ENCODE measurements around the gene RAB27A. TPM values are rescaled to one million over a fixed set of nuclear protein-coding genes. Genes with fewer than 3 reads are reported as not detected.

RAB27A gene
- total RNA-seq, 1 experiment from 2014 or later: 6.3 TPM

DNA sequence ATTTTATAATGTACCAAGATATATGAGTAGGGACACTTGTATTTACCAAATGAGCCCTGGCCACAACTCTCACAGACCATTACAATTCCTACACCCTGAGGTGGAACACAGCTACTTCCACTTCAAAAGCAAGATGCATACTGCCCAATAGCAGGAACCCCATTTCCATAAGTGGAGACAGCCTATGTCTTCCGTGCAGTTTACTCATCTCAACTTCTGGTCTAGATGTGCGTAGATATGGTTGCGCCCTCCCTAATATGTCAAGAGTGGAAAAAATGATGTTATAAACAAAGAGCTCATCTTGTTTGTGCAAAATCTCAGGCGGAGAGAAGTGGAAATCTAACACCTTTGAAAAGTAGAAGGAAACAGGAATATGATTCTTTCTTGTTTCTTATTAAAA, 44.6 kb downstream of the RAB27A start:
- no peak for ATAC-seq
- H3K9ac ChIP-seq (ENCODE audit: low read length): no peak overlapping the region
- H3F3A ChIP-seq (ENCODE audit: low read length, unreplicated experiment): no peaks in the 10 kb centered on the region
- no peak for DNase-seq
- no peak overlapping the region for H3K4me3 ChIP-seq (ENCODE audit: low read length)
- H3K27me3 ChIP-seq (ENCODE audit: low read length): no peaks in the 10 kb centered on the region
- H2AFZ ChIP-seq (ENCODE audit: low read length): no peak overlapping the region
- peaks cover 15% of the 10 kb centered on the region for H3K4me1 ChIP-seq (ENCODE audit: insufficient read depth, low read length)
- H3K4me2 ChIP-seq (ENCODE audit: low read length): no peak overlapping the region
- no TSS peak for BruUV-seq (replicated peaks)
- intact Hi-C loops (cut with micrococcal nuclease): no loop called here
- H3K79me2 ChIP-seq (ENCODE audit: low read length): no peaks in the 10 kb centered on the region
- H3K27ac ChIP-seq (ENCODE audit: low read length): no peak overlapping the region
- H3K36me3 ChIP-seq (ENCODE audit: low read depth, low read length): no peaks in the 10 kb centered on the region
- TF ChIP-seq EZH2 (IDR thresholded peaks at IDR 0.05; ENCODE audit: low read length, unreplicated experiment) (no peak), EZH2phosphoT487 (IDR thresholded peaks at IDR 0.05; ENCODE audit: borderline replicate concordance, low read length) (no peak)
- TF ChIP-seq, protein P1, sequence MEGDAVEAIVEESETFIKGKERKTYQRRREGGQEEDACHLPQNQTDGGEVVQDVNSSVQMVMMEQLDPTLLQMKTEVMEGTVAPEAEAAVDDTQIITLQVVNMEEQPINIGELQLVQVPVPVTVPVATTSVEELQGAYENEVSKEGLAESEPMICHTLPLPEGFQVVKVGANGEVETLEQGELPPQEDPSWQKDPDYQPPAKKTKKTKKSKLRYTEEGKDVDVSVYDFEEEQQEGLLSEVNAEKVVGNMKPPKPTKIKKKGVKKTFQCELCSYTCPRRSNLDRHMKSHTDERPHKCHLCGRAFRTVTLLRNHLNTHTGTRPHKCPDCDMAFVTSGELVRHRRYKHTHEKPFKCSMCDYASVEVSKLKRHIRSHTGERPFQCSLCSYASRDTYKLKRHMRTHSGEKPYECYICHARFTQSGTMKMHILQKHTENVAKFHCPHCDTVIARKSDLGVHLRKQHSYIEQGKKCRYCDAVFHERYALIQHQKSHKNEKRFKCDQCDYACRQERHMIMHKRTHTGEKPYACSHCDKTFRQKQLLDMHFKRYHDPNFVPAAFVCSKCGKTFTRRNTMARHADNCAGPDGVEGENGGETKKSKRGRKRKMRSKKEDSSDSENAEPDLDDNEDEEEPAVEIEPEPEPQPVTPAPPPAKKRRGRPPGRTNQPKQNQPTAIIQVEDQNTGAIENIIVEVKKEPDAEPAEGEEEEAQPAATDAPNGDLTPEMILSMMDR (conservative IDR thresholded peaks at IDR 0.05; ENCODE audit: low read depth, low read length): no peak
- no peaks in the 10 kb centered on the region for H3K9me2 ChIP-seq (replicated peaks; ENCODE audit: low read length)
- ChIA-PET POLR2A (ENCODE audit: unreplicated experiment) (no interaction called here), CTCF (no interaction called here)
- no peaks in the 10 kb centered on the region for H3K9me3 ChIP-seq (ENCODE audit: low read length)
- no peaks in the 10 kb centered on the region for H4K20me1 ChIP-seq (ENCODE audit: low read length)

DNA sequence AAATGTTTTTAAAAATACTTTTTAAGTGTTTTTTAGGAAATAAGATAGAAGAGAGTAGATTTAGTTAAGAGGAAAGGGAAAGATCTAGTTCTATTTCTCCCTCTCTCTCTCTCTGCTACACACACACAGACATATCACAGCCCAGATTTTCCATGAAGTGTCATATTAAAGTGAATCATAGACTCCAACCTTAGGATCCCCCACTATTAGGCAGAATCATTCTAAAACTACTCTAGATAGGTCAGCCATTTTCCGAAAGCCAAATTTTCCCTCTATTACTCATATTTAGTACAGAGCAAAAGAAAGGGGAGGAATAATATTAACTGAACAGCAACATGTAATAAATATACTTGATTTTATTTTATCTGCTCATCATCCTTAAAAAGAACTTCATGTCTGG, 47.7 kb downstream of the RAB27A start:
- TF ChIP-seq EZH2 (IDR thresholded peaks at IDR 0.05; ENCODE audit: low read length, unreplicated experiment) (no peak), EZH2phosphoT487 (IDR thresholded peaks at IDR 0.05; ENCODE audit: borderline replicate concordance, low read length) (no peak)
- TF ChIP-seq, protein P1 (conservative IDR thresholded peaks at IDR 0.05; ENCODE audit: low read depth, low read length): no peak

DNA sequence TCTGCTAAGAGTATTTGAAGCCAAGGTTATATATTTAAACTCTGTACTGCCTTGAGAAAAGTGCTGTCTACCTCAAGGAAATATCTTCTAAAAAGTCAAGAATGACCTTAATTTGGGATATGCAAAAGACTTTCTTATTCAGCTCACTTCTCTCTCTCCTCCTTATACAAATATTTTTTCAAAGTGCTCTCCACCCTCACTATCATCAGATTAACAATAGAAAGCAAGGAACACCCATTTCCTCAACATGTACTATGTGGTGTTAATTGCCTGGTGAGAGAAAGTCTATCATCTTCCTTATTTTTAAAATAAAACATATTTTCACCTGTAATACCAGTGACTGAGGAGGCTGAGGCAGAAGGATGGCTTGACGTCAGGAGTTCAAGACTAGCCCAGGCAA, 48.4 kb downstream of the RAB27A start:
- intact Hi-C loops (cut with micrococcal nuclease): no loop called here
- Histone ChIP-seq H3K9me2 (replicated peaks; ENCODE audit: low read length) (no peaks in the 10 kb centered on the region), H3K36me3 (ENCODE audit: low read depth, low read length) (no peaks in the 10 kb centered on the region), H3K9ac (ENCODE audit: low read length) (no peak overlapping the region), H4K20me1 (ENCODE audit: low read length) (no peaks in the 10 kb centered on the region), H3K4me1 (ENCODE audit: insufficient read depth, low read length) (peaks cover 2% of the 10 kb centered on the region), H3K4me3 (ENCODE audit: low read length) (no peak overlapping the region), H2AFZ (ENCODE audit: low read length) (no peak overlapping the region), H3K27ac (ENCODE audit: low read length) (no peak overlapping the region), H3K27me3 (ENCODE audit: low read length) (no peaks in the 10 kb centered on the region), H3K4me2 (ENCODE audit: low read length) (no peak overlapping the region), H3K79me2 (ENCODE audit: low read length) (no peaks in the 10 kb centered on the region), H3K9me3 (ENCODE audit: low read length) (no peaks in the 10 kb centered on the region), H3F3A (ENCODE audit: low read length, unreplicated experiment) (no peaks in the 10 kb centered on the region)
- ChIA-PET CTCF (no interaction called here), POLR2A (ENCODE audit: unreplicated experiment) (no interaction called here)
- no TSS peak for BruUV-seq (replicated peaks)
- DNase-seq (no peak), ATAC-seq (no peak)
- TF ChIP-seq EZH2 (IDR thresholded peaks at IDR 0.05; ENCODE audit: low read length, unreplicated experiment): no peak
- TF ChIP-seq, protein P1 (conservative IDR thresholded peaks at IDR 0.05; ENCODE audit: low read depth, low read length): no peak
- no peak for TF ChIP-seq EZH2phosphoT487 (IDR thresholded peaks at IDR 0.05; ENCODE audit: borderline replicate concordance, low read length)

More for the DNA sequence above, 47.7 kb downstream of the RAB27A start:
- Histone ChIP-seq H3K9ac (ENCODE audit: low read length) (no peak overlapping the region), H3K9me2 (replicated peaks; ENCODE audit: low read length) (no peaks in the 10 kb centered on the region), H3K4me1 (ENCODE audit: insufficient read depth, low read length) (peaks cover 9% of the 10 kb centered on the region), H3K27me3 (ENCODE audit: low read length) (no peaks in the 10 kb centered on the region), H3K79me2 (ENCODE audit: low read length) (no peaks in the 10 kb centered on the region), H3K27ac (ENCODE audit: low read length) (no peak overlapping the region), H3F3A (ENCODE audit: low read length, unreplicated experiment) (no peaks in the 10 kb centered on the region), H3K9me3 (ENCODE audit: low read length) (no peaks in the 10 kb centered on the region), H3K4me3 (ENCODE audit: low read length) (no peak overlapping the region), H2AFZ (ENCODE audit: low read length) (no peak overlapping the region), H3K36me3 (ENCODE audit: low read depth, low read length) (no peaks in the 10 kb centered on the region), H3K4me2 (ENCODE audit: low read length) (no peak overlapping the region), H4K20me1 (ENCODE audit: low read length) (no peaks in the 10 kb centered on the region)
- ATAC-seq (no peak), DNase-seq (no peak)
- ChIA-PET CTCF (no interaction called here), POLR2A (ENCODE audit: unreplicated experiment) (no interaction called here)
- intact Hi-C loops (cut with micrococcal nuclease): no loop called here
- no TSS peak for BruUV-seq (replicated peaks)

All from PC-3 (cell line).